ENCODE data around the gene DTNA.

Gene DTNA

GRCh38 chr18:34800381-34800780, 90.3 kb downstream of the DTNA start:
- Mint-ChIP-seq H3K9me3 (ENCODE audit: low read depth) (no peaks in the 10 kb centered on the region), H3K4me1 (ENCODE audit: low read depth) (peaks cover 4% of the 10 kb centered on the region), H3K4me3 (no peak overlapping the region), H3K36me3 (no peaks in the 10 kb centered on the region), H3K27me3 (peaks cover 8% of the 10 kb centered on the region), H3K27ac (no peak overlapping the region)

- Mint-ChIP-seq H3K36me3 (no peaks in the 10 kb centered on the region), H3K4me1 (ENCODE audit: low read depth) (peaks cover 10% of the 10 kb centered on the region), H3K9me3 (ENCODE audit: low read depth) (no peaks in the 10 kb centered on the region), H3K27ac (no peak overlapping the region), H3K4me3 (no peak overlapping the region), H3K27me3 (peaks cover 8% of the 10 kb centered on the region)
Measured at GRCh38 chr18:34801774-34802173, 91.7 kb downstream of the DTNA start.

GRCh38 chr18:34802959-34803358, 92.9 kb downstream of the DTNA start:
- Mint-ChIP-seq H3K27ac (no peak overlapping the region), H3K9me3 (ENCODE audit: low read depth) (no peaks in the 10 kb centered on the region)

GRCh38 chr18:34803877-34804400, 93.8 kb downstream of the DTNA start:
- Mint-ChIP-seq H3K4me1 (ENCODE audit: low read depth) (peaks cover 6% of the 10 kb centered on the region), H3K27ac (no peak overlapping the region), H3K27me3 (peaks cover 4% of the 10 kb centered on the region), H3K4me3 (no peak overlapping the region), H3K9me3 (ENCODE audit: low read depth) (no peaks in the 10 kb centered on the region), H3K36me3 (no peaks in the 10 kb centered on the region)

More at GRCh38 chr18:34802959-34803358, 92.9 kb downstream of the DTNA start:
- Mint-ChIP-seq H3K4me1 (ENCODE audit: low read depth) (peaks cover 10% of the 10 kb centered on the region), H3K4me3 (no peak overlapping the region), H3K36me3 (no peaks in the 10 kb centered on the region), H3K27me3 (peaks cover 7% of the 10 kb centered on the region)

GRCh38 chr18:34805103-34805877, 95.2 kb downstream of the DTNA start:
- Mint-ChIP-seq H3K4me3 (no peak overlapping the region), H3K36me3 (no peaks in the 10 kb centered on the region), H3K27ac (no peak overlapping the region), H3K4me1 (ENCODE audit: low read depth) (peaks cover 6% of the 10 kb centered on the region), H3K9me3 (ENCODE audit: low read depth) (no peaks in the 10 kb centered on the region), H3K27me3 (peaks cover 6% of the 10 kb centered on the region)

- Mint-ChIP-seq H3K9me3 (ENCODE audit: low read depth) (no peaks in the 10 kb centered on the region), H3K27me3 (peaks cover 6% of the 10 kb centered on the region), H3K27ac (no peak overlapping the region), H3K4me1 (ENCODE audit: low read depth) (peaks cover 6% of the 10 kb centered on the region), H3K4me3 (no peak overlapping the region), H3K36me3 (no peaks in the 10 kb centered on the region)
Measured at GRCh38 chr18:34805878-34806351, 95.8 kb downstream of the DTNA start.

DNA sequence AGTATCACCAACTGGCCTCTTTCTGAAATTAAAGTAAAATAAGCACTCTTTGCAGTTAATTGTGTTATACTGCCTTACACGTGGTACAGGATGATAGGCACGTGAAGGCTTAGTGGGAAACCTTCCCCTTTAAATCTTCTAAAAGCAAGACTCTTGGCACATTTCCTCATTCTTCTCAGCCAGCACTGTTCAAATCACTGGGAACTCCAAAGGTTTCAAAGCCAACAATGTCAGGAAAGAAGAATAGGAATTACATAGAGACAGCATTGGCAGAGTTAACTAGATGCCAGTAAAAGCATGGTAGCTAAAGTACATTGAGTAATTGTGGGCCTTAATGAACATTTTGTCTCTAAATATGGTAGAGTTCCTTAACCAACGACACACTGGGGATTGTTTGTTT, 96.4 kb downstream of the DTNA start:
- H3K36me3 Mint-ChIP-seq = no peaks in the 10 kb centered on the region
- H3K27ac Mint-ChIP-seq = no peak overlapping the region
- H3K27me3 Mint-ChIP-seq = peaks cover 6% of the 10 kb centered on the region
- no peaks in the 10 kb centered on the region for H3K9me3 Mint-ChIP-seq (ENCODE audit: low read depth)
- H3K4me3 Mint-ChIP-seq = no peak overlapping the region
- peaks cover 6% of the 10 kb centered on the region for H3K4me1 Mint-ChIP-seq (ENCODE audit: low read depth)

GRCh38 chr18:34807106-34807796, 97.2 kb downstream of the DTNA start:
- Mint-ChIP-seq H3K4me3 (no peak overlapping the region), H3K9me3 (ENCODE audit: low read depth) (no peaks in the 10 kb centered on the region), H3K27ac (no peak overlapping the region), H3K36me3 (no peaks in the 10 kb centered on the region), H3K27me3 (peaks cover 6% of the 10 kb centered on the region), H3K4me1 (ENCODE audit: low read depth) (peaks cover 6% of the 10 kb centered on the region)

- Mint-ChIP-seq H3K4me1 (ENCODE audit: low read depth) (peaks cover 6% of the 10 kb centered on the region), H3K36me3 (no peaks in the 10 kb centered on the region), H3K9me3 (ENCODE audit: low read depth) (no peaks in the 10 kb centered on the region), H3K4me3 (no peak overlapping the region), H3K27me3 (peaks cover 2% of the 10 kb centered on the region), H3K27ac (no peak overlapping the region)
Measured at GRCh38 chr18:34808389-34808788, 98.3 kb downstream of the DTNA start.

GRCh38 chr18:34809451-34810072, 99.5 kb downstream of the DTNA start:
- Mint-ChIP-seq H3K9me3 (ENCODE audit: low read depth) (no peaks in the 10 kb centered on the region), H3K4me1 (ENCODE audit: low read depth) (peaks cover 6% of the 10 kb centered on the region), H3K27me3 (peaks cover 5% of the 10 kb centered on the region), H3K4me3 (no peak overlapping the region), H3K27ac (no peak overlapping the region), H3K36me3 (no peaks in the 10 kb centered on the region)

DNA sequence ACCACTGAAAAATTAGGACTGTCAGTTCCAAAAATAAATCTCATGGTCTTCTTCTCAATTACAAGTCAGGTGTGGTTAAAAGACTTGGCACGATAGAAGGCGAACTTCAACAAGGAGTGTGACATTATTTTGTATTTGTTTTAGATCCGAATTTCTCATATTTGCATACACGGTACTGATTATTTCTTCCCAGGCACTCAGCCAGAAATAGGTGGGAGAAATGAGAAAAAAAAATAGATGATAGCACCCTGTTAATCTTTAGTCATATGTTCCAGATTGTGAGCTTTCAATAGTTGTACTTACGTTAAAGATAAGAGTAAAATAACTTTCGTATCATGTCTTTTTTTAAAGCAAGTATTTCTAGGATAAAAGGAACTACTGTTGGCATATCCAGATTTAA, 106.1 kb downstream of the DTNA start:
- Mint-ChIP-seq H3K27me3 (peaks cover 6% of the 10 kb centered on the region), H3K36me3 (no peaks in the 10 kb centered on the region), H3K4me3 (no peak overlapping the region), H3K4me1 (ENCODE audit: low read depth) (no peaks in the 10 kb centered on the region), H3K9me3 (ENCODE audit: low read depth) (no peaks in the 10 kb centered on the region), H3K27ac (no peak overlapping the region)

DNA sequence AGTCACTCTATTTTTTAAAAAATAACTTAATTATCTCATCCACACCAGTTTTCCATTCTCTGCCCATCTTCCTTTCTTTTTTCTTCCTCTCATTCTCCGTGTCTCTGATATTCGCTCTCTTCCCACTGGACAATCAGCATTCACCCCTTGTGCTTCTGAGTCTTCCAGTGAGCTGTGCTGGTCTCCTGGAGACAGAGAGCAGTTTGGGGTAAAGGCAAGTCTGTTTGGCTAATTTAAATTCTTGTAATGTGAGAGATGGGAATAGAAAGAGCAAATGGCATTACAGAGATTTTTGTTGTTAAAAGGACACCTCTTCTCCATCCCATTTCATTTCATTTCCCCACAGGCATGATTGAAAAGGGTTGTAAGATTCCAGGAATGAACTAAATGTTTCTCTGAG, 107.5 kb downstream of the DTNA start:
- Mint-ChIP-seq H3K27ac (no peak overlapping the region), H3K4me3 (no peak overlapping the region), H3K4me1 (ENCODE audit: low read depth) (no peaks in the 10 kb centered on the region), H3K27me3 (peaks cover 6% of the 10 kb centered on the region), H3K9me3 (ENCODE audit: low read depth) (no peaks in the 10 kb centered on the region), H3K36me3 (no peaks in the 10 kb centered on the region)

DNA sequence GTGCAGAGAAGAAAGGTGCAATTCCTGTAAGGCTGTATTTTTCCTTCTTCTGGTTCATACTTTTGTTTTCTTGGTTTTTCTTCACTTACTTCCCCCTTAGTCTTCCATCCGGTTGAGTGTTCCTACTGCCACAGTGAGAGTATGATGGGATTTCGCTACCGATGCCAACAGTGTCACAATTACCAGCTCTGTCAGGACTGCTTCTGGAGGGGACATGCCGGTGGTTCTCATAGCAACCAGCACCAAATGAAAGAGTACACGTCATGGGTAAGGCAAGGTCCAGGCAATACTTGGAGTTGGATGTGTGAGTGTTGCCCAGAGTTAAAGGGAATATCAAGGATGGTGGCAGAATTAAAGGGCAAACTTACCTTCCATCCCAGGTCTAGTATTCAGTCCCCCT, 108.0 kb downstream of the DTNA start:
- peaks cover 6% of the 10 kb centered on the region for H3K27me3 Mint-ChIP-seq
- no peaks in the 10 kb centered on the region for H3K9me3 Mint-ChIP-seq (ENCODE audit: low read depth)
- no peak overlapping the region for H3K27ac Mint-ChIP-seq
- no peaks in the 10 kb centered on the region for H3K36me3 Mint-ChIP-seq
- H3K4me3 Mint-ChIP-seq = no peak overlapping the region
- H3K4me1 Mint-ChIP-seq (ENCODE audit: low read depth) = no peaks in the 10 kb centered on the region

GRCh38 chr18:34820360-34821065, 110.4 kb downstream of the DTNA start:
- H3K36me3 Mint-ChIP-seq = no peaks in the 10 kb centered on the region
- peaks cover 3% of the 10 kb centered on the region for H3K27me3 Mint-ChIP-seq
- no peak overlapping the region for H3K27ac Mint-ChIP-seq
- H3K4me3 Mint-ChIP-seq = no peak overlapping the region
- H3K4me1 Mint-ChIP-seq (ENCODE audit: low read depth) = no peaks in the 10 kb centered on the region
- H3K9me3 Mint-ChIP-seq (ENCODE audit: low read depth) = no peaks in the 10 kb centered on the region

Measured in activated naive CD8-positive, alpha-beta T cell (primary cell).